Body of pancreas (tissue), 4 donors: ENCODE data around the gene ASMTL. TPM values are rescaled to one million over a fixed set of nuclear protein-coding genes. Genes with fewer than 3 reads are reported as not detected.

Experiments used
- ATAC-seq: fragments of 150-250 bp; one replicate; pipeline ENCODE4 v1.9.1; 2016
- DNase-seq, 4 donors: peaks; one replicate each; pipeline ENCODE4 v3.0.0-alpha.2; 2019
- H3K27ac ChIP-seq, 4 donors: fragments of 200-600 bp; sonication (generic); 1 replicate in 3 of 4; 2 replicates in 1 of 4; pipeline versions ENCODE4 v1.5.1 to v1.6.1; 2016 to 2019; ENCODE audit warnings: mild to moderate bottlenecking in 1 of 4, mixed read lengths in 1 of 4, moderate library complexity in 1 of 4
- H3K27me3 ChIP-seq, 2 donors: fragments of 200-600 bp; sonication (generic); one replicate each; pipeline ENCODE4 v1.6.0; 2016; ENCODE audit warnings: mild to moderate bottlenecking in 1 of 2
- H3K36me3 ChIP-seq, 2 donors: fragments of 200-600 bp; sonication (generic); replicated peaks in 1 of 2; 2 replicates each; pipeline ENCODE4 v1.5.1; 2016; ENCODE audit warnings: low read depth in 2 of 2; ENCODE audit not compliant: insufficient read depth in 1 of 2
- H3K4me1 ChIP-seq: fragments of 200-600 bp; sonication (generic); one replicate; pipeline ENCODE4 v1.6.0; 2016
- H3K4me3 ChIP-seq, 2 donors: fragments of 200-600 bp; sonication (generic); 1 replicate in 1 of 2; 2 replicates in 1 of 2; pipeline ENCODE4 v1.5.1; 2016 to 2019
- H3K9me3 ChIP-seq, 3 donors: fragments of 200-600 bp; sonication (generic); 1 replicate in 2 of 3; 2 replicates in 1 of 3; pipeline ENCODE4 v1.5.1; 2016
- POLR2A ChIP-seq, 3 donors: fragments of 450-650 bp; IDR thresholded peaks; one replicate each; pipeline ENCODE4 v1.6.1; 2016; ENCODE audit warnings: antibody characterized with exemption in 3 of 3, mild to moderate bottlenecking in 2 of 3
- WGBS, 2 donors: methylation state at CpG; one replicate each; pipeline ENCODE4 v1.1.5; 2017; 5-methylcytosine and 5-hydroxymethylcytosine counted together
- intact Hi-C: fragments of 100-400 bp; cut with DNase I; formaldehyde crosslinking; loops from one replicate; pipeline ENCODE4 v1.15.1; 2023
- total RNA-seq, 2 donors: library from RNA; depleted of rRNA; stranded (reverse); fragments of >200 nt; gene quantifications; one replicate each; pipeline ENCODE4 v1.1.0, GENCODE V29; 2016
- TF ChIP-seq, protein P1 (sequence below), 7 experiments: fragments of 450-650 bp in 4 of 7; fragments of 200-600 bp in 3 of 7; sonication (generic) in 3 of 7; IDR thresholded peaks; one replicate each; pipeline ENCODE4 v1.5.1; 2016 to 2019; ENCODE audit warnings: antibody characterized with exemption in 7 of 7

ASMTL gene
- total RNA-seq, 2 donors from 2014 or later = 16.5 to 18.9 TPM

- no peak for DNase-seq
- no peaks in the 10 kb centered on the region for H3K27me3 ChIP-seq
- no peak overlapping the region for H3K4me3 ChIP-seq
- H3K9me3 ChIP-seq = no peaks in the 10 kb centered on the region
- no peak for ATAC-seq
- 81 to 92% methylated on average over 10 to 12 of the region's 12 CpGs for WGBS, 2 donors
- no peak overlapping the region for H3K27ac ChIP-seq
- H3K4me1 ChIP-seq = no peaks in the 10 kb centered on the region
- intact Hi-C loops = no loop called here
- peaks cover 0 to 2% of the 10 kb centered on the region in 2 donors for H3K36me3 ChIP-seq
- TF ChIP-seq, protein P1, sequence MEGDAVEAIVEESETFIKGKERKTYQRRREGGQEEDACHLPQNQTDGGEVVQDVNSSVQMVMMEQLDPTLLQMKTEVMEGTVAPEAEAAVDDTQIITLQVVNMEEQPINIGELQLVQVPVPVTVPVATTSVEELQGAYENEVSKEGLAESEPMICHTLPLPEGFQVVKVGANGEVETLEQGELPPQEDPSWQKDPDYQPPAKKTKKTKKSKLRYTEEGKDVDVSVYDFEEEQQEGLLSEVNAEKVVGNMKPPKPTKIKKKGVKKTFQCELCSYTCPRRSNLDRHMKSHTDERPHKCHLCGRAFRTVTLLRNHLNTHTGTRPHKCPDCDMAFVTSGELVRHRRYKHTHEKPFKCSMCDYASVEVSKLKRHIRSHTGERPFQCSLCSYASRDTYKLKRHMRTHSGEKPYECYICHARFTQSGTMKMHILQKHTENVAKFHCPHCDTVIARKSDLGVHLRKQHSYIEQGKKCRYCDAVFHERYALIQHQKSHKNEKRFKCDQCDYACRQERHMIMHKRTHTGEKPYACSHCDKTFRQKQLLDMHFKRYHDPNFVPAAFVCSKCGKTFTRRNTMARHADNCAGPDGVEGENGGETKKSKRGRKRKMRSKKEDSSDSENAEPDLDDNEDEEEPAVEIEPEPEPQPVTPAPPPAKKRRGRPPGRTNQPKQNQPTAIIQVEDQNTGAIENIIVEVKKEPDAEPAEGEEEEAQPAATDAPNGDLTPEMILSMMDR (IDR thresholded peaks at IDR 0.05) = no peak
- no peak for TF ChIP-seq POLR2A (IDR thresholded peaks at IDR 0.05)
Measured at GRCh38 chrX:1361275-1361674, 91.4 kb downstream of the ASMTL start.

DNA sequence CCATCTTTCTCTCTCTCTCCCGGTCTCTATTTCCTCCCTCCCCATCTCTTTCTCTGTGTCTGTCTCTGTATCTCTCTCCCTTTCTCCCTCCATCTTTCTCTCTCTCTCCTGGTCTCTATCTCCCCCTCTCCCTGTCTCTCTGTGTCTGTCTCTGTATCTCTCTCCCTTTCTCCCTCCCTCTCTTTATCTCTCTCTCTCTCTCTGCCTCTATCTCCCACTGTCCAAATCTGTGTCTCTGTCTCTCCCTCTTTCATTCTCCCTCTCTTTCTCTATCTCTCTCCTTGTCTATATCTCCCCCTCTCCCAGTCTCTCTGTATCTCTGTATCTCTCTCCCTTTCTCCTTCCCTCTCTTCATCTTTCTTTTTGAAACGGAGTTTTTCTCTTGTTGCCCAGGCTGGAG lies 92.5 kb downstream of the ASMTL start:
- no peaks in the 10 kb centered on the region for H3K9me3 ChIP-seq
- ATAC-seq = no peak

GRCh38 chrX:1359477-1359873 lies 93.2 kb downstream of the ASMTL start:
- Histone ChIP-seq H3K4me3 (no peak overlapping the region), H3K9me3 (no peaks in the 10 kb centered on the region), H3K27ac (no peak overlapping the region), H3K36me3 (peaks cover 0 to 2% of the 10 kb centered on the region in 2 donors), H3K4me1 (no peaks in the 10 kb centered on the region), H3K27me3 (no peaks in the 10 kb centered on the region)
- DNase-seq = no peak
- WGBS, 2 donors = 81 to 92% methylated on average over 4 of the region's 4 CpGs
- TF ChIP-seq, protein P1 (IDR thresholded peaks at IDR 0.05) = no peak
- TF ChIP-seq POLR2A (IDR thresholded peaks at IDR 0.05) = no peak
- ATAC-seq = no peak
- intact Hi-C loops = no loop called here

More for the DNA sequence above, 92.5 kb downstream of the ASMTL start:
- no peaks in the 10 kb centered on the region for H3K27me3 ChIP-seq
- no peak for TF ChIP-seq POLR2A (IDR thresholded peaks at IDR 0.05)
- TF ChIP-seq, protein P1 (IDR thresholded peaks at IDR 0.05) = no peak
- peaks cover 0 to 2% of the 10 kb centered on the region in 2 donors for H3K36me3 ChIP-seq
- no peak overlapping the region for H3K27ac ChIP-seq
- intact Hi-C loops = no loop called here
- H3K4me1 ChIP-seq = no peaks in the 10 kb centered on the region
- 78 to 83% methylated on average over 2 of the region's 2 CpGs for WGBS, 2 donors
- no peak for DNase-seq
- H3K4me3 ChIP-seq = no peak overlapping the region

DNA sequence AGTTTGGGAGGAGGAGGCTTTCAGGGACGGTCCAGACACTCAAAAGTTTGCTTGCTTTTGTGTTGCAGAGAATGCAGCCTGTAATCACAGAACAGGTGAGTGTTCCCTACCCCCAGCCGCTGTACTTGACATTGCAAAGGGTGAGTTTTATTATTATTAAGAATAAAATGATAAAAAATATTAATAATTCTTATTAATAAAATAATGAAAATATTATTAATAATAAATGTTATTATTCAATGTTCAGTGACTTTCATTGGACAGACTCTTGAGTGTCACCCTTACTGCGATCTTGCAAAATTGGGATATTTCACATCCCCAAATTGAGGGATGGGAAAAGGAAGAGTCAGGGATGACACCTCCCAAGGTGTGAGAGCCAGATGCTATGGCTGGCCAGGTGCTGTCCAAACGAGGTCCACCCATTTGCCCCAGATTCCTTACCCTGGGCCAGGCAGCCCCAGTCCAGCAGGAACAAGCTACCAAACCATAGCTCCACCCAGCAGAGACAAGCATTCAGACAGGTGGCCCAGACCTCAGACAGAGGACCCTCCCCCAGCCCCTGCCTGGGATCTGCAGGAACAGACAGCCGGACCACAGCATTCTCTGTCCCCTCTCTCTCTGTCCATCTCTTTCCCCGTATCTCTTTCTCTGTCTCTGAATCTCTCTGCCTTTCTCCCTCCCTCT lies 93.8 kb downstream of the ASMTL start:
- Histone ChIP-seq H3K27me3 (no peaks in the 10 kb centered on the region), H3K27ac (no peak overlapping the region), H3K4me3 (no peak overlapping the region), H3K4me1 (no peaks in the 10 kb centered on the region), H3K9me3 (no peaks in the 10 kb centered on the region), H3K36me3 (peaks cover 0 to 2% of the 10 kb centered on the region in 2 donors)
- ATAC-seq (no peak), DNase-seq (no peak)
- no peak for TF ChIP-seq POLR2A (IDR thresholded peaks at IDR 0.05)
- TF ChIP-seq, protein P1 (IDR thresholded peaks at IDR 0.05) = no peak
- intact Hi-C loops = no loop called here
- 81 to 90% methylated on average over 6 of the region's 6 CpGs for WGBS, 2 donors

DNA sequence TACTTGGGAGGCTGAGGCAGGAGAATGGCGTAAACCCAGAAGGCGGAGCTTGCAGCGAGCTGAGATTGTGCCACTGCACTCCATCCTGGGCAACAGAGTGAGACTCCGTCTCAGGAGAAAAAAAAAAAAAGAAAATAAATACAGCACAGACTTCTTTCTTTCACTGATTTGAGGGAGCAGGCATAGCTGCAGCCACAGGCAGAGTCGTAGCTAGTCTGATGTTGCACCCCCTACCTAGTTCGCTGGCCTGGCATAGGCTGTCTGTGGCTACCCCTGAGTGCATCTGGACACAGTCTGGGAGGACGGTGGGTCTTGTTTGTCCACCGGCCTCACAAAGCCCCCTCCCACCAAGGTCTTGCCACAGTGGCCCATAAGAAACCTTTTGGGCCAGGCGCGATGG lies 94.7 kb downstream of the ASMTL start:
- no peaks in the 10 kb centered on the region for H3K9me3 ChIP-seq
- no peaks in the 10 kb centered on the region for H3K4me1 ChIP-seq
- no peak for TF ChIP-seq POLR2A (IDR thresholded peaks at IDR 0.05)
- DNase-seq (no peak), ATAC-seq (no peak)
- intact Hi-C loops = no loop called here
- no peak overlapping the region for H3K4me3 ChIP-seq
- no peak overlapping the region for H3K27ac ChIP-seq
- H3K36me3 ChIP-seq = peaks cover 0 to 2% of the 10 kb centered on the region in 2 donors
- WGBS, 2 donors = 98 to 99% methylated on average over 9 to 10 of the region's 10 CpGs
- no peaks in the 10 kb centered on the region for H3K27me3 ChIP-seq
